Fibroblast of lung (primary cell): ENCODE measurements around the gene GK2. TPM values are rescaled to one million over a fixed set of nuclear protein-coding genes. Genes with fewer than 3 reads are reported as not detected.

Experiments used
- DNase-seq, 2 donors: peaks; one replicate each; pipeline versions ENCODE4 v3.0.0 to v3.0.0-alpha.2; 2010; ENCODE audit warnings: low read depth in 2 of 2
- H2AFZ ChIP-seq: 2 replicates; pipeline ENCODE4 v1.5.1; 2012; ENCODE audit warnings: low read length, control low read depth, inconsistent platforms
- H3K27ac ChIP-seq: 2 replicates; pipeline ENCODE4 v1.5.1; 2011; ENCODE audit warnings: low read length, control low read depth; ENCODE audit not compliant: insufficient read depth
- H3K27me3 ChIP-seq: 2 replicates; pipeline ENCODE4 v1.5.1; 2011; ENCODE audit warnings: mild to moderate bottlenecking, low read length; ENCODE audit not compliant: control insufficient read depth, insufficient read depth
- H3K36me3 ChIP-seq: 2 replicates; pipeline ENCODE4 v1.5.1; 2011; ENCODE audit warnings: low read length; ENCODE audit not compliant: control insufficient read depth, insufficient read depth
- H3K4me1 ChIP-seq: 2 replicates; pipeline ENCODE4 v1.5.1; 2011; ENCODE audit warnings: low read length; ENCODE audit not compliant: control insufficient read depth, insufficient read depth; ENCODE audit errors: extremely low read depth
- H3K4me2 ChIP-seq: 2 replicates; pipeline ENCODE4 v1.5.1; 2011; ENCODE audit warnings: low read length, control low read depth; ENCODE audit not compliant: insufficient read depth; ENCODE audit errors: extremely low read depth
- H3K4me3 ChIP-seq, 4 experiments: fragments of 200-600 bp in 1 of 4; sonication (generic) in 1 of 4; replicated peaks in 1 of 4; 2 replicates each; pipeline ENCODE4 v1.5.1; 2011 to 2016; ENCODE audit warnings: low read length in 4 of 4, low read depth in 3 of 4, mild to moderate bottlenecking in 3 of 4, control low read depth in 2 of 4, inconsistent platforms in 1 of 4, mixed read lengths in 1 of 4; ENCODE audit not compliant: insufficient read depth in 1 of 4; ENCODE audit errors: control extremely low read depth in 1 of 4
- H3K79me2 ChIP-seq: 2 replicates; pipeline ENCODE4 v1.5.1; 2012; ENCODE audit warnings: mild to moderate bottlenecking, low read length, inconsistent platforms; ENCODE audit not compliant: control insufficient read depth, insufficient read depth
- H3K9ac ChIP-seq: 2 replicates; pipeline ENCODE4 v1.5.1; 2011; ENCODE audit warnings: mild to moderate bottlenecking, low read length, control low read depth; ENCODE audit not compliant: insufficient read depth
- H3K9me3 ChIP-seq: 2 replicates; pipeline ENCODE4 v1.5.1; 2012; ENCODE audit warnings: low read depth, low read length; ENCODE audit not compliant: control insufficient read depth, insufficient read depth
- H4K20me1 ChIP-seq: 2 replicates; pipeline ENCODE4 v1.5.1; 2011; ENCODE audit warnings: low read length; ENCODE audit not compliant: control insufficient read depth, insufficient read depth; ENCODE audit errors: extremely low read depth
- CTCF ChIP-seq, 2 donors: IDR thresholded peaks in 1 of 2; conservative IDR thresholded peaks in 1 of 2; 1 replicate in 1 of 2; 2 replicates in 1 of 2; pipeline ENCODE4 v1.5.1; 2011 to 2012; ENCODE audit warnings: low read length in 2 of 2, control low read depth in 1 of 2, inconsistent platforms in 1 of 2, low read depth in 1 of 2, mild to moderate bottlenecking in 1 of 2
- EZH2 ChIP-seq: IDR thresholded peaks from 2 replicates; pipeline ENCODE4 v1.5.1; 2012; ENCODE audit warnings: low read length, control low read depth, mild to moderate bottlenecking; ENCODE audit errors: missing control alignments
- polyA plus RNA-seq, 2 donors: library from polyadenylated mRNA; depleted of rRNA in 1 of 2; stranded (reverse) in 1 of 2; unstranded in 1 of 2; fragments of >200 nt; gene quantifications; 2 replicates each; pipeline ENCODE4 v1.2.1, GENCODE V29; 2011 to 2012; ENCODE audit warnings: missing spikeins in 1 of 2
- total RNA-seq: library from RNA; depleted of rRNA; stranded (reverse); fragments of >200 nt; gene quantifications from 2 replicates; pipeline ENCODE4 v1.2.1, GENCODE V29; 2014

The GK2 gene
- total and polyA plus RNA-seq, 2 donors (not counting 1 experiment from before 2014, with no cell fraction given) = not detected

- Histone ChIP-seq H3K4me2 (no peak overlapping the region), H3K27me3 (no peaks in the 10 kb centered on the region), H2AFZ (no peak overlapping the region), H3K79me2 (no peaks in the 10 kb centered on the region), H3K4me3 (no peak overlapping the region), H3K4me1 (no peaks in the 10 kb centered on the region), H4K20me1 (no peaks in the 10 kb centered on the region), H3K9ac (no peak overlapping the region), H3K36me3 (no peaks in the 10 kb centered on the region), H3K9me3 (no peaks in the 10 kb centered on the region), H3K27ac (no peak overlapping the region)
- no peak for TF ChIP-seq EZH2
- TF ChIP-seq CTCF (conservative IDR thresholded peaks at IDR 0.05 in 1 of 2, IDR thresholded peaks at IDR 0.05 in 1 of 2; ENCODE audit: low read depth in 1 of 2, low read length in 2 of 2) = no peak
- DNase-seq = no peak
Measured at GRCh38 chr4:79366422-79366821, 41.6 kb downstream of the GK2 start.

- no peaks in the 10 kb centered on the region for H3K36me3 ChIP-seq
- H3K4me2 ChIP-seq = no peak overlapping the region
- TF ChIP-seq CTCF (conservative IDR thresholded peaks at IDR 0.05 in 1 of 2, IDR thresholded peaks at IDR 0.05 in 1 of 2; ENCODE audit: low read depth in 1 of 2, low read length in 2 of 2) = no peak
- no peak for TF ChIP-seq EZH2
- DNase-seq = no peak
- H3K27me3 ChIP-seq = no peaks in the 10 kb centered on the region
- H3K9me3 ChIP-seq = no peaks in the 10 kb centered on the region
- no peaks in the 10 kb centered on the region for H4K20me1 ChIP-seq
- no peaks in the 10 kb centered on the region for H3K79me2 ChIP-seq
- no peak overlapping the region for H3K27ac ChIP-seq
- no peak overlapping the region for H3K4me3 ChIP-seq
- H3K9ac ChIP-seq = no peak overlapping the region
- no peak overlapping the region for H2AFZ ChIP-seq
- H3K4me1 ChIP-seq = no peaks in the 10 kb centered on the region
Measured at GRCh38 chr4:79364061-79364460, 44.0 kb downstream of the GK2 start.

GRCh38 chr4:79362626-79363025, 45.4 kb downstream of the GK2 start:
- no peak overlapping the region for H3K27ac ChIP-seq
- no peaks in the 10 kb centered on the region for H3K79me2 ChIP-seq
- no peak overlapping the region for H3K4me3 ChIP-seq
- DNase-seq = no peak
- no peak overlapping the region for H3K9ac ChIP-seq
- H3K27me3 ChIP-seq = no peaks in the 10 kb centered on the region
- H3K9me3 ChIP-seq = no peaks in the 10 kb centered on the region
- H3K4me2 ChIP-seq = no peak overlapping the region
- no peaks in the 10 kb centered on the region for H3K36me3 ChIP-seq
- no peaks in the 10 kb centered on the region for H4K20me1 ChIP-seq
- no peaks in the 10 kb centered on the region for H3K4me1 ChIP-seq
- TF ChIP-seq EZH2 (no peak), CTCF (conservative IDR thresholded peaks at IDR 0.05 in 1 of 2, IDR thresholded peaks at IDR 0.05 in 1 of 2; ENCODE audit: low read depth in 1 of 2, low read length in 2 of 2) (no peak)
- no peak overlapping the region for H2AFZ ChIP-seq
